GM18873 (cell line): ENCODE data around the gene RUNDC1.

Source experiments
- ATAC-seq: cut with Tn5 transposase; IDR thresholded peaks from one replicate; pipeline ENCODE4 v1.9.1; 2021; ENCODE audit warnings: mild to moderate bottlenecking, moderate library complexity, moderate number of reproducible peaks; ENCODE audit not compliant: unreplicated experiment, low FRiP score

The RUNDC1 gene

DNA sequence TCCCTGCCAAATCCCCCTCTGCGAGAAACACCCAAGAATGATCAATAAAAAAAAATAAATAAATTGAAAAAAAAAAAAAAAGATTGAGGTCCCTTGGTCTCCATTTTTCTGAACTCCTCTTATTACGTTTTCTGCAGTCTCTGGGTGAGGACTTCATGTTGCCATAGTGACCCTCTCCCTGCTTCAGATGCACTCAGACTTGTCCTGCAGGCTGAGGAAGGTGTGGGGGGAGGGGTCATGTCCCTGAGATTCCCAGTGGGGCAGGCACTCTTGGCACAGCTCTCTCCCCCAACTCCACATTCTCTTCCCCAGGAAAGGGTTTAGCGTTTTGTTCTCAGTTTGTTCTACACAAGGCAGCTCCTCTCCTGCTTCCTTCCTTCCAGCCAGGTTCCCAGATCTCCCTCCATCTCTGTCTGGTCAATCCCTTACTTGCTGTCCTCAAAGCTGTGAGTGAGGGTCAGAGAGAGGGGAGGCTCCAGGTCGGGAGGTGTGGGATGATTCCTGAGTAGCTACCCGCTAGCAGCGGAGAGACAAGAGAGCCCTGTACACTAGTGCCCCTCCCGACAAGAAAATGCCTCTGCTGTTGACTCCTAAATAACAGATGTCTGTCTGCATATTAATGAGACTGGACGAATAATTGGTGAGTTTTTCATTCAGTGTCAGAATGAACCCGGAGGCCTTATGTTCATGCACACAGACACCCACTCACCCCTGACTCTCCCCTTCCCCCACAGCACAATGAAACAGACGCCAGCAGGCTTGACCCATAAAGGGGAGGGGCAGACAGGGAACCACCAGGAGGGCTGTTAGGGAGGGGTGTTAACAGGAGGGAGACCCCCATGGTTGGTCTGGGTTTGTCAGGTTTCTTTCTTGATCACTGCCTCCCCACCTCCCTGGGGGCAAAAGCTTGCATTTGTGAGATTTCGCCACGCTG, 53.9 kb downstream of the RUNDC1 start:
- no peak for ATAC-seq

DNA sequence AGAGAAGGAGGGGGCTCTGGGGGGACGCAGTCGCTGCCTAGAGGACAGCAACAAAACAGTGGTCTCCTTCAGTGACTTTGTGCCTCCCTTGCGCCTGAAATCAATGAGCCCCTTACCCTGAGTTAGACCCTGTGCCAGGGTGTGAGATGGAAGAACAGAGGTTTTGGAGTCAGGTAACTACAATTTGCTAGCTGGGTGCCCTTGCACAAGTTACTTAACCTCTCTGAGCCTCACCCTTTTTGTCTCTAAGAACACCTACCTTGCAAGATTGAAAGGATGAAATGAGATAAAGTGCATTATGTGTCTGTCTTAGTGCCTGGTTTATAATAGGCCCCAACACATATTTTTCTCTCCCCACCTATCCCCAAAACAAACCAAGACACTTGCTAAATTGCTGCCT, 54.5 kb downstream of the RUNDC1 start:
- ATAC-seq, result no peak

DNA sequence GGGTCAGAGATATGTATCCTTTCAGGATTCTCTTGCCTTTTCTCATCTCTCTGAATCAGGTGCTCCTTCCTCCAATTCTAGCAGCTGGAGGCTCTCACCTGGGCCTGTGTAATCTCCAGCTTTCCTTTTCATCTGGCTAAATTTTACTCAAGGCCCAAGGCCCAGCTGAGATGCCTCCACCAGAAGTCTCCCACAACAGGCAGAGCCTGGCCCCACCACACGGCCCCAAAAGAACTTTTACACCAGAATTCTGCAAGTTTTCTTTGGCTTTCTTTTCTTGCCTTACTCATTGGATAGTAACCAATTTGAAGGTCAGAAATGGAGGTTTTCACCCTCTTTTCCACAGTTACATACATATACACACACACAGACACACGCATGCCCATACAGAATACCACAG, 59.3 kb downstream of the RUNDC1 start:
- ATAC-seq, result no peak

DNA sequence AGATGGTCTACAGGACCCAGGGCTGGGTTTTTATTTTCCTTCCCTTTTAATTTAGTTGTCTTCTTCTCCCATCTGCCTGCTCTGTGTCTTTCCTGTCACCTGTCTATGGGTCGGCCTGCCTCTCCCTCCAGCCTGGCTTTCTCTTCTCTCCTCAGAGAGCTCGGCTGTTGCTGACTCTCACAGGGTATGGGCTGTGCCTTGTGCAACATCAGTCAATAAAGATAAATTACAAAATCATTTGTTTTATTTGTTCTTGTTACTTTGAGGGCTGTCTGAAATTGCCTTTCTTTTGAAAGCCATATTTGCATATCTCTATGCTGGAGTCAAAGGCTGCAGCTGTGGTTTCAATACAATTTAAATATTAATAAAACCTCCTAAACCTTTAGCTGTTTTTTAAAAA, 60.3 kb downstream of the RUNDC1 start:
- ATAC-seq, result no peak

DNA sequence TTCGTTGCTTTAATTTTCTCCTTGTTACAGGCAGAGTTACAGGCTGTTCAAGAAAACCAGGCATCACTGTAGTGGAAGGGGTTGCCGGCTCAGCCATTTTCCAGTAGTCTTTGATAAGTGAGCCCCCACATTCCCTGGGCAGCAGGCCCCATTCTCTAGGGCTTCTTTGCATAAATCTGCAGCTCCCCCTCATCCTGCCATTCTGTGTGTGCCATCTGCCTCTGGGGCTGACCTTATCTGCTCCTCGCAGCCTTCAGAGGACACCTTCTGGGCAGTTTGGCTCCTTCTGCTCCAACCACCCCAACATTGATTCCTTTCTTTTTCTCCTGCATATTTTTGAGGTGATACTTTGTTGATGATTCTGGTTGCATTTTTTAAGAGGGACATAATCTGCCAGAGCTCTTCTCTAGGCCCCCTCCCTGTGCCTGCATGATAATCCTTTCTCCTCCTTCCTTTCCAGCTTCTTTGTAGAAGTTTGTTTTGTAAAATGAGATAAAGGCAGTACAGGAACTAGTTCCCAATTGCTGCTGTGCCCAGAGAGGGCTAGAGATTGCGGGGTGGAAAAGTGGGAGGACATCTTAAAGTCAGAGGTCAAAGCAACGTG, 61.8 kb downstream of the RUNDC1 start:
- ATAC-seq, result no peak
